ENCODE measurements around the gene YIPF3.
"Not testable (repeated sequence)": the region's sequence is repeated elsewhere in the genome, so short reads cannot be mapped to it uniquely, and the experiment has no call there.

Gene YIPF3

DNA sequence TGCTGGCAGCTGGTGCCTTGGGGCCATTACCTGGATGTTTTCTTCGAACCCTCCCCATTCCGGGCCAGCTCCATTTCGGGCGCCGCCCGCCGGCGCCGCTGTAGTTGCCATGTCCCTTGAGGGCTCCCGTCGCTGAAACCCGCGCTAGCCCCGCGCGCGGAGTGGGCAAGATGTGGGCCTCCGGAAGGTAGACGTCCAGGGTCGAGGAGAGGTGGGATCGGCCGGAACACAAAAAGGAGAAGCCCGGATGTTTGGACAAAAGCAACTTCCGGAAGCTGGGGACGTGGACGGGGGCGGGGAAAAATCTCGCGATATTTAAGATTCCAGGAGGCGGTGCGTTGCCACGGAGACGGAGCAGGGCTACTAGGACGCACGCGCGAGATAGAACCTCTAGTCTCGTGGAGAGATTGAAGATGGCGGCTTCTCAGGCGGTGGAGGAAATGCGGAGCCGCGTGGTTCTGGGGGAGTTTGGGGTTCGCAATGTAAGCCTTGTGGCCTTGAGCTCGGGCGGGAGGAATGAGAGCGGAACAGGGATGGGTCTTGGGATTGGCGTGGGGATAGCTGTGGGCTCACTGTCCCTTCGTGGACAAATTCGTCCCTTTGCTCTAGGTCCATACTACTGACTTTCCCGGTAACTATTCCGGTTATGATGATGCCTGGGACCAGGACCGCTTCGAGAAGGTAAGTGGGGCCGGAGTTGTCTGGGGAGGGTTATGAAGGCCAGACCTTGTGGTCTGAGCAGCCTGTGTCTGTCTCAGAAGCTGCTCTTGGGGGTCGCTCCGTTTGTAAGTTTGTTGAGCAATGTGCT is at the start of gene YIPF3, which contains the start of gene POLR1C:
Gene YIPF3 (minus strand): TSS at position 230 of the 808 bp plus-strand sequence. CDS start 119 bp downstream, at position 111.
Gene POLR1C (plus strand): TSS at position 393 of the 808 bp plus-strand sequence. CDS start 21 bp downstream, at position 414.
- peak; percentile 92 for DNase-seq (ENCODE audit: low read depth)

DNA sequence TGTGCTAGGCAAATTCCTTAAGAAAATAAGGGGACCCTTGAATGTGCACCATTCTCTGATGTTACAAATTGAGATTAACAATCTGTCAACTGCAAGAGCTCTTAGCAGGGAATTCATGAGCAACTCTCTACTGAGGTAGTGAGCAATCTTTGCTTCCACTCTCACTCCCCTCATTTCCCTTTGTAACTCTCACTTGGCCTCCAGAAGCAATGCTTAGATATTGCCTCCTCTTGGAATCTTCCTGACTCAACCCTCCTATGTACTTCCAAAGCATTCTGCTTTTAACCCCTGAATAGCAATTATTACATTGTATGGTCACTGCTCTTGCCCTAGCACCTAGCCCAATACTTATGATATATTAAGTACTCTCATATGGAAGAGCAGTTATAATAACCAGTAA is 42.6 kb upstream of the YIPF3 start:
- DNase-seq (ENCODE audit: low read depth) = no peak

DNA sequence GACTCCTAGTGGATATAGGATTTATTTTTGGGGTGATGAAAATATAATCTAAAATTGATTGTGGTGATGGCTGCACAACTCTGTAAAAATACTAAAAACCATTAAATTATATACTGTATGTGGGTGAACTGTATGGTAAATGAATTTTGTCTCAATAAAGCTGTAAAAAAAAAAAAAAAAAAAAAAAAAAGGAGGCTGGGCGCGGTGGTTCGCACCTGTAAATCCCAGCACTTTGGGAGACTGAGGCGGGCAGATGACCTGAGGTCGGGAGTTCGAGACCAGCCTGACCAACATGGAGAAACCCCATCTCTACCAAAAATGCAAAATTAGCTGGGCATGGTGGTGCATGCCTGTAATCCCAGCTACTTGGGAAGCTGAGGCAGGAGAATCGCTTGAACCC is 40.9 kb upstream of the YIPF3 start:
- not testable (repeated sequence) for DNase-seq (ENCODE audit: low read depth)

DNA sequence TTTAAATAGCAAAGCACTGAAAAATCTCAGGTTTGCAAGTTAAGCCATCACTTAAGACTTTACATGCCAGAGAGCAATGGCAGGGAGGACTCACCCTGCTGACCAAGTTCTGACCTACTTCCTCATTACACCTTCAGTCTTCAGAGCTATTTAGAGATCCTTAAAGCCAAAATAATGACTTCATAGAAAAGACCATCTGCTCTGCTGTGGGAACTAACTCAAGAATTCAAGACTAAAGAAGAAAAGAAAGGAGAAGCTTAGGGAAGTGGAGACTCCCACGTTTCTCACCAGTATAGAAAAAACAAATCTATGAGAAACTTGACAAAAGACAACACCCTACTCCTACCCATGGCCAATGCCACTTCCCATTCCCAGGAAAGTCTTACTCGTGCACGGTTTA is 30.5 kb upstream of the YIPF3 start:
- no peak for DNase-seq (ENCODE audit: low read depth)

GRCh38 chr6:43544461-43544860 is 27.7 kb upstream of the YIPF3 start:
- DNase-seq (ENCODE audit: low read depth) = no peak

DNA sequence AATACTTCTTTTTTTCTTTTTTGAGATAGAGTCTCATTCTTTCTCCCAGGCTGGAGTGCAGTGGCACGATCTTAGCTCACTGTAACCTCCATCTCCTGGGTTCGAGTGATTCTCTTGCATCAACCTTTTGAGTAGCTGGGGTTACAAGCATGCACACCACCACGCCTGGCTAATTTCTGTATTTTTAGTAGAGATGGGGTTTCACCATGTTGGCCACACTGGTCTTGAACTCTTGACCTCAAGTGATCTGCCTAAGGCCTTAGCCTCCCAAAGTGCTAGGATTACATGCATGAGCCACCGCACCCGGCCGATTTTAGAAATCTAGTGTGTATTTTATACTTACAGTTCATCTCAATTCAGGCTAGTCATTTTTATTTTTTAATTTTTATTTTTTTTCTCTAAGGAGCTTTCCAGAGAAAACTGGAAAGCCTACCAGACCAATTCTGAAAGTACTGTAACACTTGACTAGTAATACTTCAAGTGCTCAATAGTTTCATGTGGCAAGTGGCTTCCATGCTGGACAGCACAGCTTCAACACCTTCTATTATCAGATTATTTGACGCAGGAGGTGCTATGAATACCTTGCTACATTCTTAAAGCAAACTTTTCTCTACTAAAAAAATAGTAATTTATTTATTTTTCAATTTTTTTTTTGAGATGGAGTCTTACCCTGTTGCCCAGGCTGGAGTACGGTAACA is 25.2 kb upstream of the YIPF3 start:
- DNase-seq (ENCODE audit: low read depth) = no peak

GRCh38 chr6:43540507-43540906 is 23.8 kb upstream of the YIPF3 start:
- DNase-seq (ENCODE audit: low read depth) = no peak

DNA sequence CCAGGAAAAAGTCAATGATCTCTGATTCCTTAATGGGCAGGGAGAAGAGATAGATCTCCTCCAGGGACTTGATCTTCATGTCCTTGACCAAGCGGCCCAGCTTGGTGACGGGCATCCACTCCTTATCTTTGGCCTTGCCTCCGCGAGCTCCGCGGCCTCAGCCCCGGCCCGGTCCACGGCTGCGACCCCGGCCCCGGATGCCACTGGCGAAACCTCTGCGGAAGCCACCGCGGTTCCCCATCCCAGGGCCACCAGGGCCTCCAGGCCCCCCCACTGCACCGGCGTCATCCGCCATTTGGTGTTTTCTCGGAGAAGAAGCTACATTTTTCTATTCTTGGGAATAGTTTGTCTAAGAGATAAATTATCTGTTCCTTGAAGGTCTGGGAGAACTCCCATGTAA is 22.7 kb upstream of the YIPF3 start:
- DNase-seq (ENCODE audit: low read depth) = not testable (repeated sequence)

GRCh38 chr6:43538986-43539385 is 22.3 kb upstream of the YIPF3 start:
- not testable (repeated sequence) for DNase-seq (ENCODE audit: low read depth)

DNA sequence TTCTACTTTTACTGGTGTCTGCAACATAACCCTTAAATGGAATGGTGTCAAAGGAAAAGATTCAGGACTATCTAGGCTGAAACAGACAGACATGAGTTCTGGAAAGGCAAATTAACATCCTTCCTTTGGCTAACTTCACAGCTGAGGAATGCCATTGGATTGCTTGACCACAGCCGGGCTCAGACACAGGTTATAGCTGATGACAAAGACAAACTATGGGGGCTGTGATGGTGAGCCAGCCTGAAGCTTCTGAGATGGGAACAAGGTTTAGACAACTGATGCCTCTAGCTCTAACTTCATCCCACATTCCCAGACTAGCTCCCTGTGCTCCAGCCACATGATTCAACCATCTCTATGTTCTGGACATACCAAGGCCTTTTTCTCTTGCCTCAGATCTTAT is 15.5 kb upstream of the YIPF3 start:
- DNase-seq (ENCODE audit: low read depth) = no peak

DNA sequence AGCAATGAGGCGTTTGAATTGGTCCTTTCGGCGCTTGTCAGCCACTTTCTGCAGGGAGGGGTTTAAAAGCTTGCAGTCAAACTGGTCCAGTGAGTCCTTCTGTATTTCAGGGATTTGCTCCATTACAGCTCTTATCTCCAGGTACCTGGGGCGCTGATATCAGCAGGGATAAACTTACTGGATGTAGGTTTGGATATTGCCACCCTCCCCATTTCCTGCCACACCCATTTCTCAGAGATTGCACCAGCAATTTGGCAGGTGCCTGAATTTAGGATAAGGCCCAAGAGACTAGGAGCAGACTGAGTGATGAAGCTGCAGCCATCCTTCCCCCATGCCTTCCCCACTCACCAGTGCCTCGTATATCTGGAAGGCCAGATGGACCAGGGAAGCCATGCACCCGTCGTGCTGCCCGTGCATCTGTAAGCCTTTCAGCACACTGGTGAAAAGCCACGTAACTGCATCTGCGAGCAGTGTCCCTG is 7.8 kb upstream of the YIPF3 start:
- DNase-seq (ENCODE audit: low read depth) = no peak

GRCh38 chr6:43523284-43523683 is 6.6 kb upstream of the YIPF3 start:
- DNase-seq (ENCODE audit: low read depth) = no peak

- DNase-seq (ENCODE audit: low read depth) = no peak
These were observed 6.0 kb upstream of the YIPF3 start for GRCh38 chr6:43522547-43523261.

DNA sequence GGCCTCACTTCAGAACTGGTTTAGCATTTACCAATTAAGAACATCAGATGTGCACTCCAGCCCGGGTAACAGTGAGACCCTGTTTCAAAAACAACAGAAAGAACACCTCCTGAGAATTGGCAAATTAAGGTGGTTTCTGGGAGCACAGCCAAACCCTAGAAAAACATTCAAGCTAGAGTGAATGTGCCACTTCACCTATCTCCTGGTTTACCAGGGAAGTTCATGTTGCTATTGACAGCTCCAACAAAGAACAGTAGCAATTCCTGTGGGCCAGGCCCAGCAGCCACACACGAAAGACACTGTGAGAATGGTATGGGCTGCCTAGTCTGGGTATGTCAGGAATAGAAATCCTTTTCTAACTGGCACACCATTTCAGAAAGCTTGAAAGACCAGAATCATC is 5.1 kb upstream of the YIPF3 start:
- DNase-seq (ENCODE audit: low read depth) = no peak

GRCh38 chr6:43520097-43520496 is 3.4 kb upstream of the YIPF3 start:
- no peak for DNase-seq (ENCODE audit: low read depth)

GRCh38 chr6:43517505-43518357 is 1.0 kb upstream of the YIPF3 start:
- no peak for DNase-seq (ENCODE audit: low read depth)

GRCh38 chr6:43516367-43516696 is 394 bp downstream of the YIPF3 start:
- DNase-seq (ENCODE audit: low read depth) = no peak

- no peak for DNase-seq (ENCODE audit: low read depth)
These were observed 918 bp downstream of the YIPF3 start for GRCh38 chr6:43515808-43516207.

- DNase-seq (ENCODE audit: low read depth) = no peak
These were observed 4.8 kb downstream of the YIPF3 start for GRCh38 chr6:43511824-43512415.

GRCh38 chr6:43510827-43511163 is 5.9 kb downstream of the YIPF3 start:
- no peak for DNase-seq (ENCODE audit: low read depth)

All from stimulated activated CD8-positive, alpha-beta memory T cell treated with anti-CD3 and anti-CD28 coated beads, Interleukin-4, amount 100 ng/mL, for 24 hours (primary cell).